GM12891 (cell line): ENCODE measurements around the gene CKS1B.
"Not testable (repeated sequence)": the region's sequence is repeated elsewhere in the genome, so short reads cannot be mapped to it uniquely, and the experiment has no call there.

Source experiments
- DNase-seq: peaks from one replicate; pipeline ENCODE4 v3.0.0; 2011; ENCODE audit warnings: low spot score; ENCODE audit not compliant: insufficient read length
- FAIRE-seq: peaks from 2 replicates; lab custom pipeline; 2011; peaks lifted over from hg19 to GRCh38; lab: Jason Lieb, UNC
- PAX5 ChIP-seq: IDR thresholded peaks from 2 replicates; pipeline ENCODE4 v1.6.1; 2011; ENCODE audit warnings: low read length, moderate library complexity, mild to moderate bottlenecking; ENCODE audit not compliant: insufficient read depth, severe bottlenecking
- POLR2A ChIP-seq: IDR thresholded peaks from 2 replicates; pipeline ENCODE4 v1.6.1; 2011; ENCODE audit warnings: low read depth, low read length, control low read depth
- POLR2AphosphoS5 ChIP-seq: IDR thresholded peaks from 2 replicates; pipeline ENCODE4 v1.6.1; 2011; ENCODE audit warnings: low read depth, low read length, control low read depth
- POU2F2 ChIP-seq: IDR thresholded peaks from 2 replicates; pipeline ENCODE4 v1.6.1; 2011; ENCODE audit warnings: low read depth, mild to moderate bottlenecking, control low read depth, low read length, moderate library complexity
- SPI1 ChIP-seq: IDR thresholded peaks from 2 replicates; pipeline ENCODE4 v1.6.1; 2011; ENCODE audit warnings: low read depth, low read length, control low read depth
- TAF1 ChIP-seq: IDR thresholded peaks from 2 replicates; pipeline ENCODE4 v1.6.1; 2011; ENCODE audit warnings: low read depth, low read length, control low read depth

Gene CKS1B

DNA sequence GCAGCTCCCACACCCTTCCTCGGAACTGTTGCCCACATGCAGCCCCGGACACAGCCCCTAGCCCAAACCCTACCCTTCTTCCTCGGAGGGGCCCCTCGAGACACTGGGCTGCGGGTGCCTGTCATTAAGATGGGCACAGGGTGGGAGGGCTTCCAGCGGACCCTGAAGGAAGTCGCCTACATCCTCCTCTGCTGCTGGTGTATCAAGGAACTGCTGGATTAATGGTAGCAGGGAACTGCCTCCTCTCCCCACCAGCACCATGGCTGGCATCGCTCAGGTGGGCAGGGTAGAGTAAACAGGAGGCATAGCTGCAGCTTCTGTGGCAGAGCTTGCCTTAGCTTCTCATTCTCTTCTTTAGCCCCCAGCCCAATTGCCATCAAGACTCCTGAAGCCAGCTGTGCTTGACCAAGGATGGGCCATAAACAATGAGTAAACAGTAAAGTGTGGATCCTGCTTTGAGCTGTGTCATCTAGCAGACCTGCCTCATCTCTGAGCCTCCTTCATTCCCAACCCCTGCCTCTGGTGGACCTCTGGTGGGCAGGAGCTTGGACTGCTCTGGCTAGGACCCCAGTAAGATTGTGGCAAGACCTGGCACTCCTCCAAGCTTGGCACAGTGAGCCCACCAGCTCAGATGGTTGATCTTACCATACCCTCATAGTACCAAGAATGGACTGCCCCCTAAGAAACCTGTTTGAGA, 19.2 kb downstream of the CKS1B start, which contains the start of gene LENEP:
Gene LENEP (plus strand): TSS at position 15 of the 697 bp plus-strand sequence. CDS start 22 bp downstream, at position 37.
- DNase-seq: no peak
- no peak for FAIRE-seq
- TF ChIP-seq SPI1 (no peak), TAF1 (no peak), POLR2A (no peak), POU2F2 (no peak), PAX5 (no peak), POLR2AphosphoS5 (no peak)

DNA sequence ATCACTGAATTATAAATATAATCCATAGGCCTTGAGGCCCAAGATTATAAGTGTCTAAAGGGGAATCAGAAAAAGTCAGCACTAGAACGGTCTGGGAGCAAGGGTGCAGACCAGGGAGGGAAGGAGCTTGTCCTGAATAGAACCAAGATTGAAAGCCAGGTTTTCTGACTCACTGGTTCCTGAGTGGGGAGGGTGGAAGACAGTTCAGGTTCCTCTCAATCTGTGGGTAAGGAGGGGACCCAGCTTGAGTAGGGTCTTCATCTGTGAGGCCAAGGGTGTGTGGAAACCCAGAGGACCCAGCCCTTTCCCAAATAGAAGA, 19.7 kb downstream of the CKS1B start:
- TF ChIP-seq TAF1 (no peak), PAX5 (no peak), POU2F2 (no peak), SPI1 (no peak), POLR2A (no peak)
- DNase-seq: no peak
- FAIRE-seq: no peak

DNA sequence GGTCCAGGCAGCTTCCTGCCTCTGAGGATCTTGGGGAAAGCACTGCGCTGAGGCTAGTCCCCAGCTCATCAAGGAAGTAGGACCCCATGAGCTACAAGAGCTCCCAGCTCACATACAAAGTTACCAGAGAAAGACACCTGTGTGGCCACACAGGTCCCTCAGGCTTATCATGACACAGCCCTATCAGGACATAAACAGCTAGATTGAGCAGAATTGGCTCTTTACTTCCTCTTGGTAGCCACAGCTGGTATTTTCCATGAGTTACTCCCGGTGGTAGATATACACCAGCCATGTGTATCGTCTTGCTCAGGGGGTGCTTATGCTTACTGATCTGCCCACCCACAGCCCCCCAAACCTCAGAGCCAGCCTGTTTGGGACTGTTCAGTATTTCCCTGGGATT, 20.1 kb downstream of the CKS1B start:
- no peak for DNase-seq
- no peak for TF ChIP-seq TAF1
- no peak for TF ChIP-seq POLR2AphosphoS5
- TF ChIP-seq POLR2A: no peak
- TF ChIP-seq POU2F2: no peak
- TF ChIP-seq PAX5: no peak
- no peak for TF ChIP-seq SPI1
- FAIRE-seq: no peak

DNA sequence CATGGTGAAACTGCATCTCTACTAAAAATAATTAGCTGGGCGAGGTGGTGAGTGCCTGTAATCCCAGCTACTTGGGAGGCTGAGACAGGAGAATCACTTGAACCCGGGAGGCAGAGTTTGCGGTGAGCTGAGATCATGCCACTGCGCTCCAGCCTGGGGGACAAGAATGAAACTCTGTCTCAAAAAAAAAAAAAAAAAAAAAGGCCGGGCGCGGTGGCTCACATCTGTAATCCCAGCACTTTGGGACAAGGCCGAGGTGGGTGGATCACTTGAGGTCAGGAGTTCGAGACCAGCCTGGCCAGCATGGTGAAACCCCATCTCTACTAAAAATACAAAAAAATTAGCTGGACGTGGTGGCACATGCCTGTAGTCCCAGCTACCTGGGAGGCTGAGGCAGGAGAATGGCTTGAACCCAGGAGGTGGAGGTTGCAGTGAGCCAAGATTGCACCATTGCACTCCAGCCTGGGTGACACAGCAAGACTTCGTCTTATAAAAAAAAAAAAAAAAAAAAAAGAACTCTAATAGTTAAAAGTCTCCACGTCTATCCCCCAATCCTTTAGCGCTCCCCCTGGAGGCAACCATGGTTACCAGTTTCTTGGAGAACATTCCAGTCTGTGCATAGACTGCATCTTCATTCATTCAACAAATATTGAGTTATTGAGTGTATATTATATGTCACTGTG, 21.0 kb downstream of the CKS1B start:
- not testable (repeated sequence) for FAIRE-seq, DNase-seq

DNA sequence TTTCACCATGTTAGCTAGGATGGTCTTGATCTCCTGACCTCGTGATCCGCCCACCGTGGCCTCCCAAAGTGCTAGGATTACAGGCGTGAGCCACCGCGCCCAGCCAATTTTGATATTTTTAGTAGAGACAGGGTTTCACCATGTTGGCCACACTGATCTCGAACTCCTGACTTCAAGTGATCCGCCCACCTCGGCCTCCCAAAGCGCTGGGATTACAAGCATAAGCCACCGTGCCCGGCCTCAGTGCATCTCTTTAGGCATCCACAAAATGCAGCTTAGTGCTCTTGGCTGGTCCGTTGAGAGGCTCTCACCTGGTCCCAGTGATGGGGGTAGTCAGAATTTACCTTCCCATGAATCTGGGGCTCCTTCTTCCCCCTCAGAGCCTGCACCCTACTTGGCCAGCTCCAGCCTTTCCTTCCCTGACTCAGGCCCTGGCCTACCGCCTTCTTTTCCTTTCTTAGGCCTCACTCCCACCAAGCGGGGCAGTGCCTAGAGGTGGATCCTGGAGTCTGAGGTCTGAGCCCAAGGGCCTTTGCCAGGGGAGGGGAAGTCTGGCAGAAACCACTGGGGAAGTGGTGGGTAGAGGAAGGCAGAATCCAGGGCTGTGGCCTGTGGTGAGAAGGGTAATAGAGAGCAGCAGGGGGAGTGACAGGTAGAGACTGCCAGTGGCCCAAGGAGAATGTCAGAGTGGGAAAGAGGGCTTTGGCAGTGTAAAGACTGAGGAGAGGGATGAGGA, 22.7 kb downstream of the CKS1B start:
- FAIRE-seq (no peak), DNase-seq (no peak)
- TF ChIP-seq PAX5 (no peak), POLR2A (no peak), SPI1 (0 out of 2 replicates have a peak, but pooled peaks have one; percentile 3)

DNA sequence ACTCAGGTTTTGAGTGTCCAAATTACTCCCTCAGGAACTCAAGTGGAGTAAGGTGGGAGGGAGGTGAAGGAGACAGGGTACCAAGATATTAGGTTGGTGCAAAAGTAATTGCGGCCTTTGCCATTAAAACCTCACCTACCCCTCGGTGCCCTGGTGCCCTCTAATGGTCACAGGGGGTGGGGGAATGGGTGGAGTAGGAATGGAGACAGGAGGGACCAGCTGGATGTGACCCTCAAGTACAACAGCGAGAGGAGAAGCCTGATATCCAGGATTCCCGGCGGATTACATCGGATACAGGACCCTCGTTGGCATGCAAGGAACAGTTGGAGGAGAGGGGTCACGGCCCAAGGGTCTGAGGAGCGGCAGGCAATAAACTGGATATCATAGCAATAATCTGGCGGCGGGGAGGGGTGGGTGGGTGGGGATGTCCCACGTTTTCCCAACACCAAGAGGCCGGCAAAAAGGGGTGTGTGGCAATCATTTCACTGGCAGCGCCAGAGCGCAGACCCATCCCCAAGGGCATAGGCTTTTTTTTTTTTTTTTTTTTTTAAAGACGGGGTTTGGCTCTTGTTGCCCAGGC, 23.8 kb downstream of the CKS1B start:
- TF ChIP-seq POLR2A (no peak), PAX5 (no peak), SPI1 (no peak), POU2F2 (no peak), TAF1 (no peak), POLR2AphosphoS5 (no peak)
- FAIRE-seq: peak; percentile 41
- no peak for DNase-seq

- FAIRE-seq: peak; percentile 84
- TF ChIP-seq PAX5 (no peak), POU2F2 (no peak; the same call in none of the 2 replicates), POLR2A (peak; percentile 73), TAF1 (peak; percentile 51; the same call in 1 of the 2 replicates), POLR2AphosphoS5 (peak; percentile 71; the same call in 1 of the 2 replicates), SPI1 (0 out of 2 replicates have a peak, but pooled peaks have one; percentile 21)
- peak; percentile 76 for DNase-seq
Measured at GRCh38 chr1:154998818-154999570, 24.5 kb downstream of the CKS1B start.

DNA sequence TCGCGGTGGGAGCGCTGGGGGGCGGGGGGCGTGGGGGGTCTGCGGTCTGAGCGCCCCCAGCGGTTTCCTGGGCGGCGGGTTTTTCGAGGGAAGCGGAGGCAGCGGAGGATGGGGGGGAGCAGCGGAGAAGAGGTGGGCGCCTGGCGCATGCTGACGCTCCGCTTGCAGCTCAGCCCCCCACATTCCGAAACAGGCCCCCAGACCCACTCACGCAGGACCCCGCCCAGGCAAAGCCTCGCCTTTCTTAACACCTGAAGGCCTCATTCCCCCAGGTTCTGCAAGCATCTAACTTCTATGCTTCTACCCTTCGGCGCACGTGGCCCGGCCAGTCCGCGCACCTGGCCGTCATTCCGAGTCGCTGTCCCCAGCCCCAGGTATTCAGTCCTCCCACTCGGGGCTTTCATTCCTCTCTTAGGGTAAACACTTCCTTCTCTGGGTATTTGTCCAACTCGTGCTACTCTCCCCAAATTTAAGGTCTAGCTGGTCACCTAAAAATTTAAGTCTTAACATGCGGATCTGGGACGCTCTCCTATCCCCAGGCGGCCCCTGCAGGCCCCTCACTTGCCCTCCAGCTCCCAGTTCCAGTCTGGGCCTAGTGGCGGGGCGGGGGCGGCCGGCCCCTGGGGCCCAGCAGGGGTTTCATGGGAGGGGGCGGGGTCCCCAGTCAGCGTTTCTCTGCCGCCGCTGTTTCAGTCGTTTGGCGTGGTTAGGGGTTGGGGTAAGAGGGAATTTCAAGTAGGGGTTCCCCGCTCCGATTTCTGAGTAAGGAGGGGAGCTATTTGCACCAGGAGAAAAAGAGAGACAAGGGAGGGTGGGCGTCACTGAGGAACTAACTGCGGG, 25.3 kb downstream of the CKS1B start:
- DNase-seq: no peak

More for the DNA sequence above, 25.3 kb downstream of the CKS1B start:
- FAIRE-seq: peak; percentile 9
- peak; percentile 85 for TF ChIP-seq POLR2AphosphoS5
- peak; percentile 91 for TF ChIP-seq POU2F2
- peak; percentile 76; the same call in 1 of the 2 replicates for TF ChIP-seq POLR2A
- TF ChIP-seq PAX5: no peak
